Measurements from ENCODE around the gene PEPD.

Gene PEPD

GRCh38 chr19:33550768-33551167 lies 29.2 kb upstream of the PEPD start:
- Histone ChIP-seq H3K9ac (ENCODE audit: low read depth, low read length, poor library complexity, severe bottlenecking) (no peak overlapping the region), H3K4me2 (ENCODE audit: low read depth, low read length, poor library complexity, severe bottlenecking) (no peak overlapping the region), H2AFZ (ENCODE audit: low read length) (no peak overlapping the region), H3K9me3 (ENCODE audit: insufficient read depth, low read depth, low read length) (no peaks in the 10 kb centered on the region), H3K79me2 (ENCODE audit: insufficient read depth, low read length) (no peaks in the 10 kb centered on the region), H3K27me3 (ENCODE audit: insufficient read depth, low read length, poor library complexity, severe bottlenecking) (no peaks in the 10 kb centered on the region), H4K20me1 (ENCODE audit: insufficient read depth, low read length, poor library complexity, severe bottlenecking) (no peaks in the 10 kb centered on the region), H3K36me3 (ENCODE audit: insufficient read depth, low read length) (no peaks in the 10 kb centered on the region), H3F3A (ENCODE audit: low read depth) (no peaks in the 10 kb centered on the region), H3K9me2 (replicated peaks; ENCODE audit: low read depth, low read length) (no peaks in the 10 kb centered on the region), H3K4me1 (ENCODE audit: insufficient read depth, low read length, poor library complexity, severe bottlenecking) (no peaks in the 10 kb centered on the region), H3K4me3 (ENCODE audit: low read length, poor library complexity, severe bottlenecking) (no peak overlapping the region)
- TF ChIP-seq EZH2phosphoT487 (IDR thresholded peaks at IDR 0.05; ENCODE audit: borderline replicate concordance) (no peak), CTCF (conservative IDR thresholded peaks at IDR 0.05; ENCODE audit: low read length) (no peak)

- no peaks in the 10 kb centered on the region for H3K9me3 ChIP-seq (ENCODE audit: insufficient read depth, low read depth, low read length)
- no peak for TF ChIP-seq EZH2phosphoT487 (IDR thresholded peaks at IDR 0.05; ENCODE audit: borderline replicate concordance)
- TF ChIP-seq CTCF (conservative IDR thresholded peaks at IDR 0.05; ENCODE audit: low read length): no peak
- no peak overlapping the region for H2AFZ ChIP-seq (ENCODE audit: low read length)
- H4K20me1 ChIP-seq (ENCODE audit: insufficient read depth, low read length, poor library complexity, severe bottlenecking): no peaks in the 10 kb centered on the region
- H3F3A ChIP-seq (ENCODE audit: low read depth): no peaks in the 10 kb centered on the region
- no peaks in the 10 kb centered on the region for H3K36me3 ChIP-seq (ENCODE audit: insufficient read depth, low read length)
- H3K27me3 ChIP-seq (ENCODE audit: insufficient read depth, low read length, poor library complexity, severe bottlenecking): no peaks in the 10 kb centered on the region
- H3K4me2 ChIP-seq (ENCODE audit: low read depth, low read length, poor library complexity, severe bottlenecking): no peak overlapping the region
- no peaks in the 10 kb centered on the region for H3K79me2 ChIP-seq (ENCODE audit: insufficient read depth, low read length)
- H3K9me2 ChIP-seq (replicated peaks; ENCODE audit: low read depth, low read length): no peaks in the 10 kb centered on the region
- H3K4me3 ChIP-seq (ENCODE audit: low read length, poor library complexity, severe bottlenecking): no peak overlapping the region
- H3K4me1 ChIP-seq (ENCODE audit: insufficient read depth, low read length, poor library complexity, severe bottlenecking): no peaks in the 10 kb centered on the region
- H3K9ac ChIP-seq (ENCODE audit: low read depth, low read length, poor library complexity, severe bottlenecking): no peak overlapping the region
Measured at GRCh38 chr19:33547676-33548075, 26.1 kb upstream of the PEPD start.

- Histone ChIP-seq H3K4me1 (ENCODE audit: insufficient read depth, low read length, poor library complexity, severe bottlenecking) (no peaks in the 10 kb centered on the region), H3K9me2 (replicated peaks; ENCODE audit: low read depth, low read length) (no peaks in the 10 kb centered on the region), H3K4me3 (ENCODE audit: low read length, poor library complexity, severe bottlenecking) (no peak overlapping the region), H3K9me3 (ENCODE audit: insufficient read depth, low read depth, low read length) (no peaks in the 10 kb centered on the region), H3K79me2 (ENCODE audit: insufficient read depth, low read length) (no peaks in the 10 kb centered on the region), H4K20me1 (ENCODE audit: insufficient read depth, low read length, poor library complexity, severe bottlenecking) (no peaks in the 10 kb centered on the region), H3K4me2 (ENCODE audit: low read depth, low read length, poor library complexity, severe bottlenecking) (no peak overlapping the region), H3F3A (ENCODE audit: low read depth) (no peaks in the 10 kb centered on the region), H3K27me3 (ENCODE audit: insufficient read depth, low read length, poor library complexity, severe bottlenecking) (no peaks in the 10 kb centered on the region), H3K36me3 (ENCODE audit: insufficient read depth, low read length) (no peaks in the 10 kb centered on the region), H2AFZ (ENCODE audit: low read length) (no peak overlapping the region), H3K9ac (ENCODE audit: low read depth, low read length, poor library complexity, severe bottlenecking) (no peak overlapping the region)
- no peak for TF ChIP-seq CTCF (conservative IDR thresholded peaks at IDR 0.05; ENCODE audit: low read length)
- no peak for TF ChIP-seq EZH2phosphoT487 (IDR thresholded peaks at IDR 0.05; ENCODE audit: borderline replicate concordance)
Measured at GRCh38 chr19:33546656-33547055, 25.1 kb upstream of the PEPD start.
